ENCODE results near the gene SNAPC5. TPM values are rescaled to one million over a fixed set of nuclear protein-coding genes. Genes with fewer than 3 reads are reported as not detected.

SNAPC5 gene
- total and polyA plus RNA-seq, 2 of the 13 experiments (the other 11 are each of a cell fraction or from before 2014, with no cell fraction given), result 14.8 to 36.2 TPM

DNA sequence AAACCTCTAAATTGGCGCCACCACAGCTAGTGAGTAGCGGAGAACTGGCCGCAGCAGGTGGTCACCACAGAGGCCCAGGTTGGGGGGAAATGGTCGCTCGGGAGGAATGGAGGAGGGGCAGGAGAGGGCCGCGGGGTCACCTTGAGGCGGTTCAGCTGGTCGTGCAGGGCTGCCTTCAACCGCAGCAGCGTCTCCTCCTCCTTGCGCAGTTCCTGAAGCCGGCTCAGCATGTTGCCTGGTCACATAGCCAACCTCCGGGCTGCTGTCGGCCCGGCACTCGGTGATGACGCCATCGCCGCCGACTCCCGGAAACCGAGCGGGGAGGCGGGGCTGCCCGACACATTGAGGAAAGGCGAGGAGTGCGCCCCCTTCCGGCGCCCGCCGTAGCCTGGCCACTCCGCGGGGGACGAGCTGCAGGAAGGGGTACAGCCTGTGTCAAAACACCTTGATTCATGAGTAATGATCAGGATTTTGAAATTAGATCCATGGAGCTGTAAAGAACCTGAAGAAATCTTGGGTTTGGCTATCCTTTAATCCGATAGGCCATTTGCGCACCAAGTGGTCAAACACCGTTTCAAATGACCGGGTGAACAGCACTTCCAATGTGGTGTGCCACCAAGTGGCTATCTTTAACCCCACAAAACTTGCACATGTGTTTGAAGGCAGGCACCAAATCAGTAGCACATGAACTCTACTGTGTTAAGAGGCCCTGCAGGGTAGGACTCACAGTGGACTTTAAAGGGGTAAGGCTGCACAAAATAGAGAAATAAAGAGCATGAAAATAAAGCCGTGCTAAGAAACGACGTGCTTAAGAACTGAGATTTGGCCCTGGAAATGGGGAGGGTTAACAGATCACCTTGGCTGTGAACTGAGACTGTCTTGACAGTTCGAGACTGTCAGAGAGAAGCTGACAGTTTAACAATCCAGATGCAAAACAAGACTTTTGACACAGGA, at the start of gene SNAPC5 (continued):
- TF ChIP-seq, protein P1, sequence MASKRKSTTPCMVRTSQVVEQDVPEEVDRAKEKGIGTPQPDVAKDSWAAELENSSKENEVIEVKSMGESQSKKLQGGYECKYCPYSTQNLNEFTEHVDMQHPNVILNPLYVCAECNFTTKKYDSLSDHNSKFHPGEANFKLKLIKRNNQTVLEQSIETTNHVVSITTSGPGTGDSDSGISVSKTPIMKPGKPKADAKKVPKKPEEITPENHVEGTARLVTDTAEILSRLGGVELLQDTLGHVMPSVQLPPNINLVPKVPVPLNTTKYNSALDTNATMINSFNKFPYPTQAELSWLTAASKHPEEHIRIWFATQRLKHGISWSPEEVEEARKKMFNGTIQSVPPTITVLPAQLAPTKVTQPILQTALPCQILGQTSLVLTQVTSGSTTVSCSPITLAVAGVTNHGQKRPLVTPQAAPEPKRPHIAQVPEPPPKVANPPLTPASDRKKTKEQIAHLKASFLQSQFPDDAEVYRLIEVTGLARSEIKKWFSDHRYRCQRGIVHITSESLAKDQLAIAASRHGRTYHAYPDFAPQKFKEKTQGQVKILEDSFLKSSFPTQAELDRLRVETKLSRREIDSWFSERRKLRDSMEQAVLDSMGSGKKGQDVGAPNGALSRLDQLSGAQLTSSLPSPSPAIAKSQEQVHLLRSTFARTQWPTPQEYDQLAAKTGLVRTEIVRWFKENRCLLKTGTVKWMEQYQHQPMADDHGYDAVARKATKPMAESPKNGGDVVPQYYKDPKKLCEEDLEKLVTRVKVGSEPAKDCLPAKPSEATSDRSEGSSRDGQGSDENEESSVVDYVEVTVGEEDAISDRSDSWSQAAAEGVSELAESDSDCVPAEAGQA (IDR thresholded peaks at IDR 0.05; ENCODE audit: low read depth), result peak; percentile 91
- TF ChIP-seq, protein P1 (CRISPR knock-in tag; IDR thresholded peaks at IDR 0.05; ENCODE audit: borderline replicate concordance), result no peak
- TF ChIP-seq HNRNPH1 (optimal IDR thresholded peaks at IDR 0.05; ENCODE audit: low read depth, low read length) (peak; percentile 35), ZSCAN9 (CRISPR knock-in tag; IDR thresholded peaks at IDR 0.05; ENCODE audit: borderline replicate concordance) (peak; percentile 76; the same call in 1 of the 2 replicates), CBX1 (IDR thresholded peaks at IDR 0.05; ENCODE audit: low read depth) (peak; percentile 31), GATAD2A (CRISPR knock-in tag; IDR thresholded peaks at IDR 0.05) (peak; percentile 61; the same call in 1 of the 2 replicates), MTA3 (CRISPR knock-in tag; IDR thresholded peaks at IDR 0.05) (no peak), MIER3 (CRISPR knock-in tag; IDR thresholded peaks at IDR 0.05; ENCODE audit: borderline replicate concordance) (peak; percentile 82; the same call in 1 of the 2 replicates), NONO (IDR thresholded peaks at IDR 0.05) (no peak), NONO (CRISPR knock-in tag; conservative IDR thresholded peaks at IDR 0.05) (peak; percentile 98), ZNF598 (CRISPR knock-in tag; IDR thresholded peaks at IDR 0.05; ENCODE audit: borderline replicate concordance) (0 out of 2 replicates have a peak, but pooled peaks have one; percentile 61), RXRB (CRISPR knock-in tag; IDR thresholded peaks at IDR 0.05; ENCODE audit: borderline replicate concordance) (peak; percentile 51; the same call in 1 of the 2 replicates), CBX5 (CRISPR knock-in tag; IDR thresholded peaks at IDR 0.05; ENCODE audit: borderline replicate concordance) (peak; percentile 71; the same call in 1 of the 2 replicates), ZNF382 (CRISPR knock-in tag; IDR thresholded peaks at IDR 0.05; ENCODE audit: borderline replicate concordance) (no peak), ZFP82 (CRISPR knock-in tag; IDR thresholded peaks at IDR 0.05; ENCODE audit: borderline replicate concordance) (0 out of 2 replicates have a peak, but pooled peaks have one; percentile 26)
- TF ChIP-seq, protein P2, sequence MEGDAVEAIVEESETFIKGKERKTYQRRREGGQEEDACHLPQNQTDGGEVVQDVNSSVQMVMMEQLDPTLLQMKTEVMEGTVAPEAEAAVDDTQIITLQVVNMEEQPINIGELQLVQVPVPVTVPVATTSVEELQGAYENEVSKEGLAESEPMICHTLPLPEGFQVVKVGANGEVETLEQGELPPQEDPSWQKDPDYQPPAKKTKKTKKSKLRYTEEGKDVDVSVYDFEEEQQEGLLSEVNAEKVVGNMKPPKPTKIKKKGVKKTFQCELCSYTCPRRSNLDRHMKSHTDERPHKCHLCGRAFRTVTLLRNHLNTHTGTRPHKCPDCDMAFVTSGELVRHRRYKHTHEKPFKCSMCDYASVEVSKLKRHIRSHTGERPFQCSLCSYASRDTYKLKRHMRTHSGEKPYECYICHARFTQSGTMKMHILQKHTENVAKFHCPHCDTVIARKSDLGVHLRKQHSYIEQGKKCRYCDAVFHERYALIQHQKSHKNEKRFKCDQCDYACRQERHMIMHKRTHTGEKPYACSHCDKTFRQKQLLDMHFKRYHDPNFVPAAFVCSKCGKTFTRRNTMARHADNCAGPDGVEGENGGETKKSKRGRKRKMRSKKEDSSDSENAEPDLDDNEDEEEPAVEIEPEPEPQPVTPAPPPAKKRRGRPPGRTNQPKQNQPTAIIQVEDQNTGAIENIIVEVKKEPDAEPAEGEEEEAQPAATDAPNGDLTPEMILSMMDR (CRISPR knock-in tag; IDR thresholded peaks at IDR 0.05), result peak; percentile 97
- TF ChIP-seq, protein P3, sequence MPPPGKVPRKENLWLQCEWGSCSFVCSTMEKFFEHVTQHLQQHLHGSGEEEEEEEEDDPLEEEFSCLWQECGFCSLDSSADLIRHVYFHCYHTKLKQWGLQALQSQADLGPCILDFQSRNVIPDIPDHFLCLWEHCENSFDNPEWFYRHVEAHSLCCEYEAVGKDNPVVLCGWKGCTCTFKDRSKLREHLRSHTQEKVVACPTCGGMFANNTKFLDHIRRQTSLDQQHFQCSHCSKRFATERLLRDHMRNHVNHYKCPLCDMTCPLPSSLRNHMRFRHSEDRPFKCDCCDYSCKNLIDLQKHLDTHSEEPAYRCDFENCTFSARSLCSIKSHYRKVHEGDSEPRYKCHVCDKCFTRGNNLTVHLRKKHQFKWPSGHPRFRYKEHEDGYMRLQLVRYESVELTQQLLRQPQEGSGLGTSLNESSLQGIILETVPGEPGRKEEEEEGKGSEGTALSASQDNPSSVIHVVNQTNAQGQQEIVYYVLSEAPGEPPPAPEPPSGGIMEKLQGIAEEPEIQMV (CRISPR knock-in tag; IDR thresholded peaks at IDR 0.05; ENCODE audit: low read depth), result no peak
- TF ChIP-seq, protein P4, sequence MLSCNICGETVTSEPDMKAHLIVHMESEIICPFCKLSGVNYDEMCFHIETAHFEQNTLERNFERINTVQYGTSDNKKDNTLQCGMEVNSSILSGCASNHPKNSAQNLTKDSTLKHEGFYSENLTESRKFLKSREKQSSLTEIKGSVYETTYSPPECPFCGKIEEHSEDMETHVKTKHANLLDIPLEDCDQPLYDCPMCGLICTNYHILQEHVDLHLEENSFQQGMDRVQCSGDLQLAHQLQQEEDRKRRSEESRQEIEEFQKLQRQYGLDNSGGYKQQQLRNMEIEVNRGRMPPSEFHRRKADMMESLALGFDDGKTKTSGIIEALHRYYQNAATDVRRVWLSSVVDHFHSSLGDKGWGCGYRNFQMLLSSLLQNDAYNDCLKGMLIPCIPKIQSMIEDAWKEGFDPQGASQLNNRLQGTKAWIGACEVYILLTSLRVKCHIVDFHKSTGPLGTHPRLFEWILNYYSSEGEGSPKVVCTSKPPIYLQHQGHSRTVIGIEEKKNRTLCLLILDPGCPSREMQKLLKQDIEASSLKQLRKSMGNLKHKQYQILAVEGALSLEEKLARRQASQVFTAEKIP (CRISPR knock-in tag; IDR thresholded peaks at IDR 0.05; ENCODE audit: borderline replicate concordance), result no peak

Data from HepG2 (cell line).